GM21528 (cell line): ENCODE data around the gene LRRC34.

ENCODE experiments used
- ATAC-seq: cut with Tn5 transposase; IDR thresholded peaks from one replicate; pipeline ENCODE4 v1.9.1; 2021; ENCODE audit warnings: mild to moderate bottlenecking, moderate library complexity; ENCODE audit not compliant: unreplicated experiment, low FRiP score

The LRRC34 gene, protein sequence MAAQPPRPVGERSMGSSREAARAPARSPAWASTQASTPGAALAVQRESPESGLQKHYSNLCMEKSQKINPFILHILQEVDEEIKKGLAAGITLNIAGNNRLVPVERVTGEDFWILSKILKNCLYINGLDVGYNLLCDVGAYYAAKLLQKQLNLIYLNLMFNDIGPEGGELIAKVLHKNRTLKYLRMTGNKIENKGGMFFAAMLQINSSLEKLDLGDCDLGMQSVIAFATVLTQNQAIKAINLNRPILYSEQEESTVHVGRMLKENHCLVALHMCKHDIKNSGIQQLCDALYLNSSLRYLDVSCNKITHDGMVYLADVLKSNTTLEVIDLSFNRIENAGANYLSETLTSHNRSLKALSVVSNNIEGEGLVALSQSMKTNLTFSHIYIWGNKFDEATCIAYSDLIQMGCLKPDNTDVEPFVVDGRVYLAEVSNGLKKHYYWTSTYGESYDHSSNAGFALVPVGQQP

DNA sequence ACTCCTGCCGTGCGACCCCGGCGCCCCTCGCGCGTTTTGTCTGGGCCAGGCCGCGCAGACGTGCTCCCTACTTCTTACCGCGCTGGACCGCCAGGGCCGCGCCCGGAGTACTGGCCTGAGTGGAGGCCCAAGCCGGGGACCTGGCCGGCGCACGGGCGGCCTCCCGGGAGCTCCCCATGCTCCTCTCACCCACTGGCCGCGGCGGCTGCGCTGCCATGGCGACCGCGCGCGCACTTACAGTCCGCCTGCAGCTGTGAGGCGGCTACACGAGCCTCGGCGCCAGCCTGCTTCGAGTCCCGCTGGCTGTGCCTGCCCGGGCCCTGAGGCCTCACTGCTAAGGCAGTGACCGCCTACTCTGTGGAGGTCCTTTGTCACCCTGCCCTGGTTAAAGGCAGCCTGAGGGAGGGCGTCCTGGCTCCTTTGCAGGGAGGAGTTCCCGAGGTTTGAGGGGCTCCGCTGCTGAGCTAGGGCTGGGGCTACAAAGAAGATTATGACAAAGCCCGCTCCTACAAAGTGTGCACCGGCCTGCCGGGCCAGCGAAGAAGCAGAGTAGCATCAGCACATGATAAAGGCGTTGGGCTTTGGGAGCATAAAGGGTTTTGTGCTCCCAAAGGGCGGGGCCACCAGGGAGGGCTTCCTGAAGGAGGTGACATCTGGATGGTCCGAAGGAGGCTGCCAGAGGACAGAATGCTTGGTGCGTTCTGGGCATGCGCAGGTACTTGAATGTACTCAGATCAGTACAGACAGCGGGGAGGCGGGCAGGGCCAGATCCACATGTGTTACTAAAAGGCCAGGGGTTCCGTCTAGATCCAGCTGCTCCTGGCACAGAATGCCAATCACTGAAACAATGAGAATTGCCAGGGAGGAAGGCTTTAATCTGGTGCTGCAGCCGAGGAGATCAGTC is at the start of gene LRRC34, which contains the start of gene LRRIQ4:
TSS of gene LRRC34 (minus strand) at position 573 of the 904 bp plus-strand sequence. CDS start at position 217, 356 bp downstream.
TSS of gene LRRIQ4 (plus strand) at position 539 of the 904 bp plus-strand sequence. CDS start 9,052 bp downstream, outside the sequence.
- peak; percentile 70 for ATAC-seq

DNA sequence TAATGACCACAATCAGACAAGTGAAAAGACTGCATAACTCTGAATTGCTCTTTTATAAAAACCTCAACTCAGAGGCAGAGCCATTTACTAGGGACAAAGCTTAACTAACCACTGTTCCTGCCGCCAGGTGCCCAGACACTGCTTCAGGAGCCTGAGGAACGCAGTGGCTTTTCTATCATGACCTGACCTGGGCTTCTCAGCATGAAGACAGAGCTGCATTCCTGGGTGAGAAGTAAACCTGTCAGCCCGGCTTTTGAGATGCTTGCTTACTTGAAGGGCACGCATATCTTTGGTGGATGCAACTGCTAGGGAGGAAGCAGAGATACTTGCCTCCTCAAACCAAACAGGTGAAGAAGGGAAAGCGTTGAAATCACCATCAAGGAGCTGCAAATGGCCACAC is 49.2 kb upstream of the LRRC34 start:
- no peak for ATAC-seq

DNA sequence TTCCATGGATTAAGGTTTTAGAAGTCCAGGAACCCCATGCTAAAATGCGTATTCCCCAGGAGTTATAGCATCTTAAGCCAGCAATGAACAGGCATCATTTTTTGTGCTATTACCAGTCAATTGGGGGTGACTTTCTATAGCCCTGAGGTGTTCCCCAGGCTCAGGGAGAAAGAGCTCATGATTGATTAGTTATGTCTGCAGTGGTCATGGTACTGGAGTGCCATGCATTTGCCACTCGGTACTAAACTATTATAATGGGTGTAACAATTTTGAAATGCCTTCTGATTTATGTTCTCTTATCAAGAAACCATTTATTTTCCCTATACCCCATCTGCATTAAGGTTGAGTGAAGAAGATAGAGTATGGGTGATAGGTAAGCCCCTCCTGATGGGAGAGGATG is 45.1 kb upstream of the LRRC34 start:
- ATAC-seq = no peak

DNA sequence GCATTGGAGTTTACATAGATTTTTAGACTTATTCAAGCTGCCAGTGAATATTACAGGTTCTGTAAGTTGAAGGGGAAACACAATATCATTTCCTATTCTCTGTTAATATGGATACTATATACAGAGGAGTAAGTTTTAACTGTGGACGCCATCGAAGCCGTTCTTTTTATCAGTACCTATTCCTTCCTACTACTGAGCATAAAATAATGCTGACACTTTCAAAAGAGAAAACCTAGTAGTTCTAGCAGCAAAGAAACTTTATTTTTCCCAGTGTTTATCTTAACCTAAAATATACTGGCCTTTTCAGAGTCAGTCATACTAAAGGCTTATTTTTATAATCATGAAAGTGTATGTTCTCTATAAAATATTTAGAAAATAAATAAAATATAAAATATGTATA is 42.8 kb upstream of the LRRC34 start:
- ATAC-seq = no peak

DNA sequence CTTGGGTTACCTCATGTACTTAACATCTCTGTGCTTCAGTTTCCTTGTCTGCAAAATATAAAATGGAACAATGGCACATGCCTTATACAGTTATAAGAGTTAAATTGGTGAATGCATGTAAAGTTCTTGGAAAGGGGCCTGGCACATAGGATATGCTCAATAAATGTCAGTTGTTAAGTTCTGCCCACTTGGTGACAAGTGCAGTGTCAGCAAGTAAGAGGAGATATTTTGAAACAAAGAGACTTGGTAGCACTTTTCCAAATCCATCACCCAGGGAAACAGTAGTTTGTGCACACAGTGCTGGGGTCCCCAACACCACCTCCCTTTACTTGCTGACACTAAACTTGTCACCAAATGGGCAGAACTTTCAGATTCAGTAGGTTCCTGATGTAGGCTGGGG is 37.9 kb upstream of the LRRC34 start:
- ATAC-seq = no peak

DNA sequence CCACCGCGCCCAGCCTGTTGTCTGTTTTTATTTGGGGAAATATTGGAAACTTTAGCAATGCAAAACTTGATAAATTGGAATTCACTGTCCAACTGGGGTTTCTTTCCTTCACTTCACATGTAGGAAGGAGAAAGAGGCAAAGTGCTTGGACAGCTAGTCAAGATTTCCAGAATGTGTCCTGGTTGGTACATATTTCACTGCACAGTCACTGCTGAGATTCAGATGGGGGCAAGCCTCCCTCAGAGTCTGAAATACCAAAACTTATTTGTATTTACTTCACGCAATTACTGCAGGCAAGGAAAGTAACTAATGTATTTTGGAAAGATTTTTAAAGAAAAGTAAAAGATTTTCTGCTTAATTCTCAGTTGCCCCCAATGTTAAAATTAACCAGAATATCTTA is 36.0 kb upstream of the LRRC34 start:
- ATAC-seq = no peak

DNA sequence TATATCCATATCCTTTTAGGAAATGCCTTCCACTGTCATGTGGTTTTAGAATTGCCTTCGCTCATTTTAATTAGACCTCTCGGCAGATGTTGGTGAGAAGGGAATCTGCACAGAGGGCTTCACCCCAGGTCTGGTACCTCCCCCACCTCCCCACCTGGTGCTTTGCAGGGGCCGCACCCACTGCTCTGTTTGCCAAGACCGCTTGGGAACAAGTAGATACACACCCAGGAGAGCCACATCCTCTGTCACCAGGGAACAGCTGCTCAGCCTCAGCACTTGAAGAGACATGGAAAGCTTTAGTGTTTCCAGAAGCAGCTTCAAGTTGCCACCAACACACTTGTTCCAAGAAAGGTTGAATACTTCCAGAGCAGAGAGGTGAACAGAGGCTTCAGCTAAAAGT is 35.2 kb upstream of the LRRC34 start:
- ATAC-seq = no peak

DNA sequence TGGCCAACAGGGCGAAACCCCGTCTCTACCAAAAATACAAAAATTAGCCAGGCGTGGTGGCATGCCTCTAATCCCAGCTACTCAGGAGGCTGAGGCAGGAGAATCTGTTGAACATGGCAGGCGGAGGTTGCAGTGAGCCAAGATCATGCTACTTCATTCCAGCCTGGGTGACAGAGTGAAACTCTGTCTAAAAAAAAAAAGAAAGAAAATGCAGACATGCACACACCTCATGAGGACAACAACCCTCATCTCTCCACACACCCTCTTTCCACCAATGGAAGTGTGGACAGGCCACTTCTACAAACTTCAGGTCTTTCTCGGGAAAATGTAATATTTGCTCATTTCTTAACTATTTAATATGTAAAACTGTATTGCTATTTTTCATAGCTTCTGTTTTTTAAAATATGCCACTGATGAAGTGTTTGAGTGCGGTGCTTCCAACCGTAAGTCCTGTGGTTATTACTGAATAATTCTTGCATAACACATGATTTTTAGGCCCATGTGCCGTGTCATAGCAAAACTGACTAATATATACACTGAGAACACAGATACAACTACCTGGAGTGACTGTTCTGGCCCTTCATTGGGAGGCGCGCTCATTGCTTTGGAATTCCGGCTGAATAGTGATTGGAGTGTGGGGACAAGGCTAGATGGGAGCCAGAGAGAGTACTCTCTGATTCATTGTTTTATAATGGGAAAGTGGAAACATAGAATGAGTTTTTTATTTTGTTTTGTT is 33.9 kb upstream of the LRRC34 start:
- ATAC-seq = peak; percentile 93

DNA sequence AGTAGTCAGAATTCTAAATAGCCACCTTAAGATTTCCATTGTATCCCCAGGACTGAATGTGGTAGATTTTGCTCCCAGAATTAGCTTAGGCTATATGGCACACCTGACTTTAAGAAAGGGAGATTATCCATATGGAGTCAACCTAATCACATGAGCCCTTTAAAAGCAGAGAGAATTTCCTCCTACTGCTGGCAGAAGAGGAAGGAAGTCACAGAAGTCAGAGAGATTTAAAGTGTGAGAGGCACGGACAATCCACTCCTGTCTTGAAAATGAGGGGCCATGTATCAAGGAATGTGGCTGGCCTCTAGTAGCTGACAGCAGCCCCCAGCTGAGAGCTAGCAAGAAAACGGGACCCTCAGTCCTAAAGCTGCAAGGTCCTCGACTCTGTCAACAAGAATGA is 30.3 kb upstream of the LRRC34 start:
- ATAC-seq = no peak

DNA sequence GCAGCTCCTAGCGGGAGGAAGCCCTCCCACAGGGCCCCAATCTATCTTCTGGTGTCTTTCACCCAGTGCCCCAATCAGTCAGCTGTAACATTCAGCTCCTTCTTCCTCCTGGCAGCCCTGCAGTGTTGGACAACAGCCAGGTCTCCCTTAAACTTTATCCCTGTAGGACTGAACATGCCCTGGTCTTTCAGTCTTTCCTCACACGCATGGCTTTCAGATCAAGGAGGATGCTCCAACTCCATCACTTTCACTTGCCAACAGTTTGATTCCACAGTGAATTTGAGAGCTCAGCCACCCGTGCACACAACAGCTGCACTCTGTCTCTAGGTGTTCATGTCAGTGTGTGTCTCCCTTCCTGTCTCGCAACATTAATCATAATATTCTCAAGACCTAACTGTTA is 28.5 kb upstream of the LRRC34 start:
- ATAC-seq = peak; percentile 63

DNA sequence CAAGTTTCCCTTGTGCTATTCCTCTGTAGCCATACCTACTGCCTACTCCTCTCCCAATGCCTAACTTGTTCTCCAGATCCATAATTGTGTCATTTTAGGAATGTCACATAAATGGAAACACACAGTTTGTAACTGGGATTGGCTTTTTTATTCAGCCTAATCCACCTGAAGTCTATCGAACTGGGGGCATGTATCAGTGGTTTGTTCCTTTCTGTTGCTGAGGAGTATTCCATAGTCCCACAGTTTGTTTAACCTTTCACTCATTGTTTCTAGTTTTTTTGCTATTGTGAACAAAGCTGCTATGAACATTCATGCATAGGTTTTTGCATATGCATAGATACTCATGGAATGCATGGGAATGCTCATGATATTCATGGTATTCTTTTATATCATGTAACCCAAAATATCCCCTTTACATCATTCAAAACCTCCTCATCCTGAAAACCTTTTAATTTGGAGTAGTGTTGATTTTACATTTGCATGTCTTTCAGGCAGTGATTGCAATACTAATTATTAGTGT is 25.9 kb upstream of the LRRC34 start:
- ATAC-seq = no peak

DNA sequence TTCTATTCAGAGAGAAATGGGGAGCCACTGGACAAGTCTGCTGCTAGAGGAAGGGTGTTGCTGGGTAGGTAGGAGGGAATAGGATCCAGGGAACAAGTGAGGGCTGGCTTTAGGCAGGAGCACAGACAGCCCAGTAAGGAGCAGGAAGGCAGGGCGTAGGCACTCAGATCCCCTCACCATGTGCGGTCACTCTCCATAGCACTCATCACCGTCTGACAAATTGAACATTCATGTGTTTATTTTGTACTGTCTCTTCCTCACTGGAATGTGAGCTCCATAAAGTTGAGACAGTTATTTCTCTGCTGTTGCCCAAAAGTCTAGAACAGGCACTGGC is 24.2 kb upstream of the LRRC34 start:
- no peak for ATAC-seq

DNA sequence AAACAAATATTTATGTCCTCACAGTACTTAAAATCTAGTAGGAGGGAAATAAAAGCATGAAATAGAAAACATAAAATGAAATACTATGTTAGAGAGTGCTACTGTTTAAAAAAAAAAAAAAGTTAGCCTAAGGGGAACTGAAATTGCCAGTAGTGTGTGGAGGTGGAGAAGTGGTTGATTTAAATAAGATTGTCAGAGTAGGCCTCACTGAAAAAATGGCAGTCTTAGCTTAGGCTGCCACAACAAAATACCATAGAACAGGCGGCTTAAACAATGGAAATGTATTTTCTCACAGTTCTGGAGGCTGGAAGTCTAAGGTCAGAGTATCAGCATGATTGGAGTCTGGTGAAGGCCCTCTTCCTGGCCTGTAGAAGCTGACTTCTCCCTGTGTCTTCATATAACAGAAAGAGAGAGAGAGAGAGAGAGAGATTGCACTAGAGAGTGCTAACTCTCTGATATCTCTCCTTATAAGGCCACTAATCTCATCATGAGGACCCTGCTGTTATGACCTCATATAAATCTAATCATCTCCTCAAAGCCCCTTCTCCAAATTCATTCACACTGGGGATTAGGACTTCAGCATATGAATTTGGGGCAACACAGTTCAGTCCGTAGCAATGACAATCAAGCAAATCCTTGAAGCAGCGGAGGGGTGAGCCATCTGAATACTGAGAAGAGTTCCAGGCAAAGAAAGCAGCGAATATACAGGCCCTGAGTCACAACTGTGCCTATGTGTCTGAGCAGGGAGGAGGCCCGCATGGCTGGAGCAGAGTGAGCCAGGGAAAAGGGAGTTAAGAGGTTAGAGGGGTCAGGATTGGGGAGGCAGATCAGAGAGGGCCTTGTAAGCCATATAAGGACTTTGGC is 23.6 kb upstream of the LRRC34 start:
- ATAC-seq = peak; percentile 82

DNA sequence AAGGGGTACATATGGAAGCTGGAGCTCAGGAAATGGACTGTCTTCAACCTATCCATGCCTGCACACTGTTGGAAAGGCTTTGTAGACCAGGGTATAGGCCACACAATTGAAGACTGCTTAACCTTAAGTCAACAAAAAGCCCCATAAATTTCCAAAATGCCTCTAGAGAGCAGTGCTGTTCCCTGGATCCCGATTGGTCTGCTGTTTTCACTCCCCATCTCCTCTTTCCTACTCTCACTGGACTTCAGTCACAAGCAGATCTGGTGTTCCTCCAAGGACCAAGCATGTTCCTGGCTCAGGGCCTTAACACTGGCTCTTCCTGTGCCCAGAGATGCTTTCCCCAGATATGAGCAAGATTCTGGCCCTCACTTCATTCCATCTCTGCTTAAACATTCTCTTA is 22.8 kb upstream of the LRRC34 start:
- ATAC-seq = peak; percentile 19

DNA sequence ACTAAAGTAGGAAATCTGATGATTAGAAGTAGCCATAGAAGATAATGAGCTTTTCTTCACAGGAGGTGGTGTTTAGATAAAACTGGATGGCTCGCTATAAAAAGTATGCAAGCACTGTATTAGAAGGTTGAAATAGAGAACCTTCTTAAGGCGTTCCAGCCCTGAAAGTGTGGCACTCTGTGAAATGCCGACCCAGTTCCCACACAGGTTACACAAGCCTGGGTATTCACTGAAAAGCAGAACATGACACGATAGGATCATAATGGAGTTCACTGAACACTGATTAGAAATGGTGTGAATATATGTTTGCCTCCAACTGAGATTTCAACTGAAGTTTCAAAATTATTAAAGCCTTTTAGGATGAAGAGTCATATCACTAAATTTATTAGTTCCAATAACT is 15.0 kb upstream of the LRRC34 start:
- no peak for ATAC-seq

DNA sequence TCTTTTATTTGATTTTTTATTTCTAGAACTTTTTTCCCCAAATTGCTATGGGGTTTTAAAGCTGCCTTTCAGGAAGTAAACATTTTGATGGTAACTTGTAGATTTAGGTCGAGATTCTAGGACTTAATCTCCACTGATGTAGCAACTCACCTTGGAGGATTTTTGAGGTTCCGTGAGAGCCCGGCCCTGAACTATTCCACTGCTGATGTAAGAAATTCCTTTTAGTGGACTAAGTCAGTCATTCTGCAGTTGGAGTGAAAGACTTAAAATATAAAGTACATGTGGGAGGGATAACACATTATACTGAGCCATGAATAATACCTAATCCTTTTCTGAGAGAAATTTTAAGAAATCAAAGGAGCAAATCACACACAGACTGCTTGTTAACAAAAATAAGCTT is 12.6 kb upstream of the LRRC34 start:
- ATAC-seq = no peak

DNA sequence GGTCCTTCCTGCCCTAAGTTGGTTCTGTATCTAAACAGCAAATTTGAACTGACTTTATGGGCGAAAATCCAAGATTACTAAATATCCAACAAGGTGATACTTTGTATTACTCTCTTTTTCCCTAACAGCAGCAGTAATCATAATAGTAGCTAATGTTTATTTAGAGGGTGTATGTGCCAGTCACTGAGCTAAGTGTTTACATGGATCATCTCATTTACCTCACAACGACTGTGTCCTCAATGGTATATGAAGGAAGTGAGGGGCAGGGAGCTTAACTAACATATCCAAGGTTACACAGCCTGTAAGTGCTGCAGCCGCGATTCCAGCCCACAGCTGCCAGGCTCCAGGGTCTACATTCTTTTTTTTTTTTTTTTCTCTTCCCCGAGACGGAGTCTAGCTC is 10.3 kb upstream of the LRRC34 start:
- no peak for ATAC-seq

DNA sequence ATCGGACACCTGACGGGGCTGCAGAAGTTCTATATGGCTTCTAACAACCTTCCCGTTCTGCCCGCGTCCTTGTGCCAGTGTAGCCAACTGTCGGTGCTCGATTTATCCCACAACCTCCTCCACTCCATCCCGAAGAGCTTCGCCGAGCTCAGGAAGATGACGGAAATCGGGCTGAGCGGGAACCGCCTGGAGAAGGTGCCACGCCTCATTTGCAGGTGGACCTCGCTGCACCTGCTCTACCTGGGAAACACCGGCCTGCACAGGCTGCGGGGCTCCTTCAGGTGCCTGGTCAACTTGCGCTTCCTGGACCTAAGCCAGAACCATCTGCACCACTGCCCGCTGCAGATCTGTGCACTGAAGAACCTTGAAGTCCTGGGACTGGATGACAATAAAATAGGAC is 9.8 kb upstream of the LRRC34 start:
- no peak for ATAC-seq

DNA sequence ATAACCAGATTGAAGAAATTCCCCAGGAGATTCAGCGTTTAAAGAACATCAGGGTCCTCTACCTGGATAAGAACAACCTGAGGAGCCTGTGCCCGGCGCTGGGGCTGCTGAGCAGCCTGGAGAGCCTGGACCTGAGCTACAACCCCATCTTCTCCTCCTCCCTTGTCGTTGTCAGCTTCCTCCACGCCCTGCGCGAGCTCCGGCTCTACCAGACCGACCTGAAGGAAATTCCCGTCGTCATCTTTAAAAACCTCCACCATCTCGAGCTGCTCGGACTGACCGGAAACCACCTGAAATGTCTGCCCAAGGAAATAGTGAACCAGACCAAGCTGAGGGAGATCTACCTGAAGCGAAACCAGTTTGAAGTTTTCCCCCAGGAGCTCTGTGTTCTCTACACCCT is 9.4 kb upstream of the LRRC34 start:
- ATAC-seq = no peak

DNA sequence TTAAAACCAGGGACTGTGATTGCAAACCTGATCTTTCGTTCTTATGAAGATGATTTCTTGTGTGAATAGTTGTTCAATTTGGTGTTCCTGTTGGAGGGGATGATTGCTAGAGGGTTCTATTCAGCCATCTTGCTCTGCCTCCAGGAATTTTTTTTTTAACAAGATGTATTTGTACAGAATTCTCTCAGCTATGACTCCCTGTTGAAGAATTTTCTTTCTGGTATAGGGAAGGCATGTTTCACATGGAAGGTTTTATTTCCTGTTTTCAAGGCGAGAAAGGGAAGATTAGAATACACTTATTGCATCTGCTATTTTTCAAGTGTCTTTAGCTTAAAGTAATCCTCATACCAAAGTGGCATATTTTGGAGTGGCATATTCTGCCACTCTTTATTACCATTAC is 5.6 kb upstream of the LRRC34 start:
- ATAC-seq = no peak
